ENCODE data around the gene ADGRL3.

Gene ADGRL3

GRCh38 chr4:61772126-61772525, 572.0 kb downstream of the ADGRL3 start:
- POLR2A ChIA-PET: no interaction called here
- CTCF ChIA-PET: no interaction called here
- no peaks in the 10 kb centered on the region for H3K36me3 ChIP-seq (ENCODE audit: control insufficient read depth in 2 of 2, insufficient read depth in 1 of 2, low read length in 2 of 2)
- TF ChIP-seq, protein P1, sequence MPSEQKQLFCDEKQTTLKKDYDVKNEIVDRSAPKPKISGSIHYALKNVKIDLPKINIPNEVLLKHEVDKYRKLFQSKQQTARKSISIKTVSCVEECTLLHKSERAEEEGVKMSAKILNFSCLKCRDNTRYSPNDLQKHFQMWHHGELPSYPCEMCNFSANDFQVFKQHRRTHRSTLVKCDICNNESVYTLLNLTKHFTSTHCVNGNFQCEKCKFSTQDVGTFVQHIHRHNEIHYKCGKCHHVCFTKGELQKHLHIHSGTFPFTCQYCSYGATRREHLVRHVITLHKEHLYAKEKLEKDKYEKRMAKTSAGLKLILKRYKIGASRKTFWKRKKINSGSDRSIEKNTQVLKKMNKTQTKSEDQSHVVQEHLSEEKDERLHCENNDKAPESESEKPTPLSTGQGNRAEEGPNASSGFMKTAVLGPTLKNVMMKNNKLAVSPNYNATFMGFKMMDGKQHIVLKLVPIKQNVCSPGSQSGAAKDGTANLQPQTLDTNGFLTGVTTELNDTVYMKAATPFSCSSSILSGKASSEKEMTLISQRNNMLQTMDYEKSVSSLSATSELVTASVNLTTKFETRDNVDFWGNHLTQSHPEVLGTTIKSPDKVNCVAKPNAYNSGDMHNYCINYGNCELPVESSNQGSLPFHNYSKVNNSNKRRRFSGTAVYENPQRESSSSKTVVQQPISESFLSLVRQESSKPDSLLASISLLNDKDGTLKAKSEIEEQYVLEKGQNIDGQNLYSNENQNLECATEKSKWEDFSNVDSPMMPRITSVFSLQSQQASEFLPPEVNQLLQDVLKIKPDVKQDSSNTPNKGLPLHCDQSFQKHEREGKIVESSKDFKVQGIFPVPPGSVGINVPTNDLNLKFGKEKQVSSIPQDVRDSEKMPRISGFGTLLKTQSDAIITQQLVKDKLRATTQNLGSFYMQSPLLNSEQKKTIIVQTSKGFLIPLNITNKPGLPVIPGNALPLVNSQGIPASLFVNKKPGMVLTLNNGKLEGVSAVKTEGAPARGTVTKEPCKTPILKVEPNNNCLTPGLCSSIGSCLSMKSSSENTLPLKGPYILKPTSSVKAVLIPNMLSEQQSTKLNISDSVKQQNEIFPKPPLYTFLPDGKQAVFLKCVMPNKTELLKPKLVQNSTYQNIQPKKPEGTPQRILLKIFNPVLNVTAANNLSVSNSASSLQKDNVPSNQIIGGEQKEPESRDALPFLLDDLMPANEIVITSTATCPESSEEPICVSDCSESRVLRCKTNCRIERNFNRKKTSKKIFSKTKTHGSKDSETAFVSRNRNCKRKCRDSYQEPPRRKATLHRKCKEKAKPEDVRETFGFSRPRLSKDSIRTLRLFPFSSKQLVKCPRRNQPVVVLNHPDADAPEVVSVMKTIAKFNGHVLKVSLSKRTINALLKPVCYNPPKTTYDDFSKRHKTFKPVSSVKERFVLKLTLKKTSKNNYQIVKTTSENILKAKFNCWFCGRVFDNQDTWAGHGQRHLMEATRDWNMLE (tag by site-specific recombination; conservative IDR thresholded peaks at IDR 0.05; ENCODE audit: low read depth): no peak
- TF ChIP-seq KLF10 (tag by site-specific recombination; IDR thresholded peaks at IDR 0.05) (no peak), EGR2 (tag by site-specific recombination; IDR thresholded peaks at IDR 0.05; ENCODE audit: low read depth) (no peak), ZNF433 (tag by site-specific recombination; IDR thresholded peaks at IDR 0.05; ENCODE audit: low read depth) (no peak)
- H3K4me3 ChIP-seq (ENCODE audit: low read depth, low read length): no peak overlapping the region
- H3K27ac ChIP-seq (ENCODE audit: extremely low read depth, low read depth, low read length): no peak overlapping the region
- no peaks in the 10 kb centered on the region for H3K4me1 ChIP-seq (ENCODE audit: control insufficient read depth, insufficient read depth, low read length)
- no peaks in the 10 kb centered on the region for H3K9me3 ChIP-seq (ENCODE audit: control insufficient read depth, insufficient read depth, low read depth, low read length)

- CTCF ChIA-PET: no interaction called here
- POLR2A ChIA-PET: no interaction called here
- Histone ChIP-seq H3K9me3 (ENCODE audit: control insufficient read depth, insufficient read depth, low read depth, low read length) (no peaks in the 10 kb centered on the region), H3K4me1 (ENCODE audit: control insufficient read depth, insufficient read depth, low read length) (no peaks in the 10 kb centered on the region), H3K36me3 (ENCODE audit: control insufficient read depth in 2 of 2, insufficient read depth in 1 of 2, low read length in 2 of 2) (no peaks in the 10 kb centered on the region), H3K4me3 (ENCODE audit: low read depth, low read length) (no peak overlapping the region), H3K27ac (ENCODE audit: extremely low read depth, low read depth, low read length) (no peak overlapping the region)
- TF ChIP-seq ZNF571 (tag by site-specific recombination; IDR thresholded peaks at IDR 0.05) (no peak), ELK4 (IDR thresholded peaks at IDR 0.05; ENCODE audit: borderline replicate concordance, low read depth, low read length) (no peak), ZBTB1 (tag by site-specific recombination; IDR thresholded peaks at IDR 0.05) (no peak), ZNF549 (tag by site-specific recombination; IDR thresholded peaks at IDR 0.05) (no peak), BCL11A (tag by site-specific recombination; IDR thresholded peaks at IDR 0.05; ENCODE audit: low read depth) (no peak), AEBP2 (tag by site-specific recombination; IDR thresholded peaks at IDR 0.05; ENCODE audit: borderline replicate concordance) (no peak), ZNF335 (tag by site-specific recombination; conservative IDR thresholded peaks at IDR 0.05) (no peak), ZNF791 (tag by site-specific recombination; IDR thresholded peaks at IDR 0.05) (no peak)
Observed at GRCh38 chr4:61773655-61774245, 573.6 kb downstream of the ADGRL3 start.

- no peaks in the 10 kb centered on the region for H3K9me3 ChIP-seq (ENCODE audit: control insufficient read depth, insufficient read depth, low read depth, low read length)
- no peaks in the 10 kb centered on the region for H3K36me3 ChIP-seq (ENCODE audit: control insufficient read depth in 2 of 2, insufficient read depth in 1 of 2, low read length in 2 of 2)
- ChIA-PET CTCF (no interaction called here), POLR2A (no interaction called here)
- H3K4me1 ChIP-seq (ENCODE audit: control insufficient read depth, insufficient read depth, low read length): no peaks in the 10 kb centered on the region
- H3K27ac ChIP-seq (ENCODE audit: extremely low read depth, low read depth, low read length): no peak overlapping the region
- no peak overlapping the region for H3K4me3 ChIP-seq (ENCODE audit: low read depth, low read length)
- TF ChIP-seq ZNF311 (tag by site-specific recombination; IDR thresholded peaks at IDR 0.05; ENCODE audit: borderline replicate concordance) (no peak), ZBTB17 (tag by site-specific recombination; IDR thresholded peaks at IDR 0.05) (no peak), HOXC10 (CRISPR knock-in tag; IDR thresholded peaks at IDR 0.05) (no peak), MEIS1 (CRISPR knock-in tag; IDR thresholded peaks at IDR 0.05; ENCODE audit: borderline replicate concordance) (no peak), ZBTB1 (tag by site-specific recombination; IDR thresholded peaks at IDR 0.05) (no peak), ZNF580 (tag by site-specific recombination; IDR thresholded peaks at IDR 0.05) (no peak), ZNF571 (tag by site-specific recombination; IDR thresholded peaks at IDR 0.05) (no peak), ZNF112 (tag by site-specific recombination; IDR thresholded peaks at IDR 0.05) (no peak), ZNF645 (tag by site-specific recombination; IDR thresholded peaks at IDR 0.05) (no peak), MYNN (tag by site-specific recombination; IDR thresholded peaks at IDR 0.05; ENCODE audit: borderline replicate concordance) (no peak), ZNF555 (tag by site-specific recombination; conservative IDR thresholded peaks at IDR 0.05) (no peak), ZNF155 (tag by site-specific recombination; IDR thresholded peaks at IDR 0.05) (no peak)
Observed at GRCh38 chr4:61782133-61782532, 582.0 kb downstream of the ADGRL3 start.

Measured in HEK293 (cell line).